Measurements from ENCODE around the gene CENPU.

DNA sequence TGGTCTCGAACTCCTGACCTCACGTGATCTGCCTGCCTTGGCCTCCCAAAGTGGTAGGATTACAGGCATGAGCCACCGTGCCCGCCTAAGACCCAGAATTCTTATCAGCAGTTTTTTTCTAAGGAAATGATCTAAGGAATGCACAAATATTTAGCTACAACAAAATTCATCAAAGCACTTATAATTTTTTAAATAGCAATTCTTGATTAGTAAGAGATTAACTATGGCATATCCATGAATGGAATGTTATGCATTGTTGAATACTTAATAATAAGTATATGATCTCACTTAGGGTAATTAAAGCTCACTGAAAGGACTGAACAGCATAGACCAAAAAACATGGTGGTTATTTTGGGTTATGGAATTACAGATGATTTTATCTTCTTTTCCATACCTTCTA is 18.4 kb downstream of the CENPU start:
- TF ChIP-seq, protein P1, sequence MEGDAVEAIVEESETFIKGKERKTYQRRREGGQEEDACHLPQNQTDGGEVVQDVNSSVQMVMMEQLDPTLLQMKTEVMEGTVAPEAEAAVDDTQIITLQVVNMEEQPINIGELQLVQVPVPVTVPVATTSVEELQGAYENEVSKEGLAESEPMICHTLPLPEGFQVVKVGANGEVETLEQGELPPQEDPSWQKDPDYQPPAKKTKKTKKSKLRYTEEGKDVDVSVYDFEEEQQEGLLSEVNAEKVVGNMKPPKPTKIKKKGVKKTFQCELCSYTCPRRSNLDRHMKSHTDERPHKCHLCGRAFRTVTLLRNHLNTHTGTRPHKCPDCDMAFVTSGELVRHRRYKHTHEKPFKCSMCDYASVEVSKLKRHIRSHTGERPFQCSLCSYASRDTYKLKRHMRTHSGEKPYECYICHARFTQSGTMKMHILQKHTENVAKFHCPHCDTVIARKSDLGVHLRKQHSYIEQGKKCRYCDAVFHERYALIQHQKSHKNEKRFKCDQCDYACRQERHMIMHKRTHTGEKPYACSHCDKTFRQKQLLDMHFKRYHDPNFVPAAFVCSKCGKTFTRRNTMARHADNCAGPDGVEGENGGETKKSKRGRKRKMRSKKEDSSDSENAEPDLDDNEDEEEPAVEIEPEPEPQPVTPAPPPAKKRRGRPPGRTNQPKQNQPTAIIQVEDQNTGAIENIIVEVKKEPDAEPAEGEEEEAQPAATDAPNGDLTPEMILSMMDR (IDR thresholded peaks at IDR 0.05): no peak
- TF ChIP-seq POLR2AphosphoS5 (IDR thresholded peaks at IDR 0.05): no peak

Data from suprapubic skin (tissue), 3 donors.